ENCODE results near the gene TNXB.

The TNXB gene

DNA sequence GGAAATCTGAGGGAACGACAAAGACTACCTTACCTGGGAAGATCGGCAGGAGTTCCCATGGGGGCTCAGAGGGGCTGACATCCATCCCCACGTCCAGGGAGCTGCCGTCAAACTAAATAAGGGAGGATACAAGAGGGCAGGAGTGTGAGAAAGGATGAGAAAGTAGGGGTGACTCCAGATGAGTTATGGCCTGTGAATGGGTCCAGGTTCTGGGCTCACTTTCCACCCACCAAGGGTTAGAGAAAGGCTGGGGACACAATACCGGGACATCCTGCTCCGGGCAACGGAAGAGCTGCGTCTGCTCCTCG, 18.2 kb upstream of the TNXB start:
- Histone ChIP-seq H3K4me2 (ENCODE audit: low read depth, low read length, poor library complexity, severe bottlenecking) (peak overlapping the region; percentile 98), H3K9me2 (replicated peaks; ENCODE audit: low read depth, low read length) (no peaks in the 10 kb centered on the region), H3F3A (ENCODE audit: low read depth) (no peaks in the 10 kb centered on the region), H3K36me3 (ENCODE audit: insufficient read depth, low read length) (peaks cover 2% of the 10 kb centered on the region; the same call in 1 of the 2 replicates), H4K20me1 (ENCODE audit: insufficient read depth, low read length, poor library complexity, severe bottlenecking) (peaks cover 17% of the 10 kb centered on the region), H2AFZ (ENCODE audit: low read length) (no peak overlapping the region), H3K27me3 (ENCODE audit: insufficient read depth, low read length, poor library complexity, severe bottlenecking) (no peaks in the 10 kb centered on the region), H3K4me3 (ENCODE audit: low read length, poor library complexity, severe bottlenecking) (peak overlapping the region; percentile 91), H3K4me1 (ENCODE audit: insufficient read depth, low read length, poor library complexity, severe bottlenecking) (peaks cover 25% of the 10 kb centered on the region), H3K9me3 (ENCODE audit: insufficient read depth, low read depth, low read length) (no peaks in the 10 kb centered on the region), H3K9ac (ENCODE audit: low read depth, low read length, poor library complexity, severe bottlenecking) (peak overlapping the region; percentile 91), H3K79me2 (ENCODE audit: insufficient read depth, low read length) (peaks cover 38% of the 10 kb centered on the region)
- no peak for TF ChIP-seq EZH2phosphoT487 (IDR thresholded peaks at IDR 0.05; ENCODE audit: borderline replicate concordance)
- TF ChIP-seq, protein P1, sequence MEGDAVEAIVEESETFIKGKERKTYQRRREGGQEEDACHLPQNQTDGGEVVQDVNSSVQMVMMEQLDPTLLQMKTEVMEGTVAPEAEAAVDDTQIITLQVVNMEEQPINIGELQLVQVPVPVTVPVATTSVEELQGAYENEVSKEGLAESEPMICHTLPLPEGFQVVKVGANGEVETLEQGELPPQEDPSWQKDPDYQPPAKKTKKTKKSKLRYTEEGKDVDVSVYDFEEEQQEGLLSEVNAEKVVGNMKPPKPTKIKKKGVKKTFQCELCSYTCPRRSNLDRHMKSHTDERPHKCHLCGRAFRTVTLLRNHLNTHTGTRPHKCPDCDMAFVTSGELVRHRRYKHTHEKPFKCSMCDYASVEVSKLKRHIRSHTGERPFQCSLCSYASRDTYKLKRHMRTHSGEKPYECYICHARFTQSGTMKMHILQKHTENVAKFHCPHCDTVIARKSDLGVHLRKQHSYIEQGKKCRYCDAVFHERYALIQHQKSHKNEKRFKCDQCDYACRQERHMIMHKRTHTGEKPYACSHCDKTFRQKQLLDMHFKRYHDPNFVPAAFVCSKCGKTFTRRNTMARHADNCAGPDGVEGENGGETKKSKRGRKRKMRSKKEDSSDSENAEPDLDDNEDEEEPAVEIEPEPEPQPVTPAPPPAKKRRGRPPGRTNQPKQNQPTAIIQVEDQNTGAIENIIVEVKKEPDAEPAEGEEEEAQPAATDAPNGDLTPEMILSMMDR (conservative IDR thresholded peaks at IDR 0.05; ENCODE audit: low read length) = no peak

DNA sequence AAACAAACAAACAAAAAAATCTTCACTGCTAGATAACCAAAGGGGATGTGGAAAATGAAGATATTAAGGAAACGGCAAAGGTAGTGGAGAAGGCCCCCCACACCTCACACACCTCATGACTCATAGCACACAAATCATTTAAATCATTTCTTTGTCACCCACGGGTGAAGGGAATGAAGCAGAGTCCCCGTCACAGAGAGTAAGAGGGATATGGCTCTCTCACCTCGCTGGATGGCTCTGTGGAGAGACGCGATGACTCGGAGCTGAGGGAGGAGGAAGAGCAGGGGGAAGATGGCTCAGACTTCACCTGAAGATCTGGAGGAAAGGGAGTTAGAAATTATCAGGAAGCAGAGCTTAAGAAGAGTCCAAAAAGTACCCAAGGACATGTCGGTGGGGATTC, 17.7 kb upstream of the TNXB start:
- Histone ChIP-seq H4K20me1 (ENCODE audit: insufficient read depth, low read length, poor library complexity, severe bottlenecking) (peaks cover 17% of the 10 kb centered on the region), H3K79me2 (ENCODE audit: insufficient read depth, low read length) (peaks cover 38% of the 10 kb centered on the region), H3K9ac (ENCODE audit: low read depth, low read length, poor library complexity, severe bottlenecking) (peak overlapping the region; percentile 91), H3K4me1 (ENCODE audit: insufficient read depth, low read length, poor library complexity, severe bottlenecking) (peaks cover 25% of the 10 kb centered on the region), H3F3A (ENCODE audit: low read depth) (no peaks in the 10 kb centered on the region), H3K4me2 (ENCODE audit: low read depth, low read length, poor library complexity, severe bottlenecking) (peak overlapping the region; percentile 98), H3K27me3 (ENCODE audit: insufficient read depth, low read length, poor library complexity, severe bottlenecking) (no peaks in the 10 kb centered on the region), H3K9me3 (ENCODE audit: insufficient read depth, low read depth, low read length) (no peaks in the 10 kb centered on the region), H2AFZ (ENCODE audit: low read length) (no peak overlapping the region), H3K9me2 (replicated peaks; ENCODE audit: low read depth, low read length) (no peaks in the 10 kb centered on the region), H3K4me3 (ENCODE audit: low read length, poor library complexity, severe bottlenecking) (peak overlapping the region; percentile 91), H3K36me3 (ENCODE audit: insufficient read depth, low read length) (peaks cover 5% of the 10 kb centered on the region; the same call in 1 of the 2 replicates)
- TF ChIP-seq, protein P1 (conservative IDR thresholded peaks at IDR 0.05; ENCODE audit: low read length) = no peak
- TF ChIP-seq EZH2phosphoT487 (IDR thresholded peaks at IDR 0.05; ENCODE audit: borderline replicate concordance) = no peak

DNA sequence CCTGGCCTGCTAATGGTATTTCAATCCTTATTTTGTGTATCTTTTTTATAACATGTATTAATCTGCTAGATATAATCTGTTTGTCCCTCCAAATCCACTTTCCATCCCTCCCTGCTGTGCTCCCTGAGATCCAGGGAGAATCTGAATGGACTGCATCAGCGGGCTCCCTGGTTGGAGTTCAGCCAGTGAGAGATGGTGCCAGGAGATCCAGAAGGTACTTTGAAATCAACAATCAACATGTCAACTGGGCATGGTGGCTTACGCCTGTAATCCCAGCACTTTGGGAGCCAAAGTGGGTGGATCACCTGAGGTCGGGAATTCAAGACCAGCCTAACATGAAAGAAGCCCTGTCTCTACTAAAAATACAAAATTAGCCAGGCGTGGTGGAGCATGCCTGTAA, 14.5 kb upstream of the TNXB start:
- Histone ChIP-seq H3F3A (ENCODE audit: low read depth) (no peaks in the 10 kb centered on the region), H3K36me3 (ENCODE audit: insufficient read depth, low read length) (peaks cover 26% of the 10 kb centered on the region; the same call in 1 of the 2 replicates), H4K20me1 (ENCODE audit: insufficient read depth, low read length, poor library complexity, severe bottlenecking) (peaks cover 17% of the 10 kb centered on the region), H3K9me2 (replicated peaks; ENCODE audit: low read depth, low read length) (no peaks in the 10 kb centered on the region), H3K9ac (ENCODE audit: low read depth, low read length, poor library complexity, severe bottlenecking) (no peak overlapping the region), H2AFZ (ENCODE audit: low read length) (no peak overlapping the region), H3K4me2 (ENCODE audit: low read depth, low read length, poor library complexity, severe bottlenecking) (no peak overlapping the region), H3K79me2 (ENCODE audit: insufficient read depth, low read length) (peaks cover 32% of the 10 kb centered on the region), H3K4me1 (ENCODE audit: insufficient read depth, low read length, poor library complexity, severe bottlenecking) (peaks cover 15% of the 10 kb centered on the region), H3K4me3 (ENCODE audit: low read length, poor library complexity, severe bottlenecking) (no peak overlapping the region), H3K27me3 (ENCODE audit: insufficient read depth, low read length, poor library complexity, severe bottlenecking) (no peaks in the 10 kb centered on the region), H3K9me3 (ENCODE audit: insufficient read depth, low read depth, low read length) (no peaks in the 10 kb centered on the region)
- TF ChIP-seq, protein P1 (conservative IDR thresholded peaks at IDR 0.05; ENCODE audit: low read length) = no peak
- TF ChIP-seq EZH2phosphoT487 (IDR thresholded peaks at IDR 0.05; ENCODE audit: borderline replicate concordance) = no peak
